OCI-LY1 (cell line): ENCODE measurements around the gene PLCB4.

Experiments
- H2AFZ ChIP-seq: fragments of 200-600 bp; sonication (generic), shearing (Covaris generic); 2 replicates; pipeline ENCODE4 v1.6.0; 2014; ENCODE audit warnings: antibody characterized with exemption, mild to moderate bottlenecking, low read length
- H3F3A ChIP-seq: fragments of 200-600 bp; sonication (generic), shearing (Covaris generic); 2 replicates; pipeline ENCODE4 v1.6.0; 2014; ENCODE audit warnings: mild to moderate bottlenecking, antibody characterized with exemption, low read length, moderate library complexity; ENCODE audit not compliant: insufficient read depth
- H3K27ac ChIP-seq: fragments of 200-600 bp; sonication (generic); 2 replicates; pipeline ENCODE4 v1.5.1; 2014; ENCODE audit warnings: low read length, mixed run types, mild to moderate bottlenecking, low read depth; ENCODE audit not compliant: poor library complexity, severe bottlenecking
- H3K27me3 ChIP-seq: fragments of 200-600 bp; sonication (generic); 2 replicates; pipeline ENCODE4 v1.6.0; 2014; ENCODE audit warnings: antibody characterized with exemption, mild to moderate bottlenecking, low read length, moderate library complexity; ENCODE audit not compliant: insufficient read depth
- H3K36me3 ChIP-seq: fragments of 200-600 bp; sonication (generic); 2 replicates; pipeline ENCODE4 v1.6.1; 2014; ENCODE audit warnings: mild to moderate bottlenecking, antibody characterized with exemption, low read length, moderate library complexity, mixed read lengths; ENCODE audit not compliant: insufficient read depth
- H3K4me1 ChIP-seq: fragments of 200-600 bp; sonication (generic); 2 replicates; pipeline ENCODE4 v1.5.1; 2014; ENCODE audit warnings: mild to moderate bottlenecking, low read length, moderate library complexity; ENCODE audit not compliant: insufficient read depth, severe bottlenecking
- H3K4me2 ChIP-seq: fragments of 200-600 bp; sonication (generic), shearing (Covaris generic); 2 replicates; pipeline ENCODE4 v1.6.1; 2014; ENCODE audit warnings: low read length
- H3K4me3 ChIP-seq: fragments of 200-600 bp; sonication (generic); 2 replicates; pipeline ENCODE4 v1.5.1; 2014; ENCODE audit warnings: low read length, low read depth, mild to moderate bottlenecking, mixed read lengths; ENCODE audit not compliant: poor library complexity, severe bottlenecking
- H3K79me2 ChIP-seq: fragments of 200-600 bp; shearing (Covaris generic); 2 replicates; pipeline ENCODE4 v1.6.1; 2016; ENCODE audit warnings: mixed run types, low read length, mixed read lengths; ENCODE audit not compliant: insufficient read depth
- H3K9ac ChIP-seq: fragments of 200-600 bp; sonication (generic), shearing (Covaris generic); 2 replicates; pipeline ENCODE4 v1.6.1; 2014; ENCODE audit warnings: mild to moderate bottlenecking, low read length, mixed read lengths
- H3K9me2 ChIP-seq: fragments of 200-600 bp; sonication (generic), shearing (Covaris generic); 2 replicates; pipeline ENCODE4 v1.6.1; 2014; ENCODE audit warnings: low read depth, mild to moderate bottlenecking, low read length, mixed read lengths
- H3K9me3 ChIP-seq: fragments of 200-600 bp; shearing (Covaris generic); 2 replicates; pipeline ENCODE4 v1.6.1; 2014; ENCODE audit warnings: low read length, mixed read lengths
- H4K20me1 ChIP-seq: fragments of 200-600 bp; sonication (generic), shearing (Covaris generic); 2 replicates; pipeline ENCODE4 v1.6.0; 2016; ENCODE audit warnings: mild to moderate bottlenecking, low read length; ENCODE audit not compliant: insufficient read depth
- CTCF ChIP-seq: fragments of 200-600 bp; sonication (generic), shearing (Covaris generic); IDR thresholded peaks from 2 replicates; pipeline ENCODE4 v1.5.1; 2017; ENCODE audit warnings: mild to moderate bottlenecking, antibody characterized with exemption, low read length, moderate library complexity, mixed read lengths
- EZH2 ChIP-seq: fragments of 200-600 bp; sonication (generic), shearing (Covaris generic); IDR thresholded peaks from 2 replicates; pipeline ENCODE4 v1.8.0; 2017; ENCODE audit warnings: borderline replicate concordance, mixed run types, mild to moderate bottlenecking, antibody characterized with exemption, low read length, moderate library complexity, mixed read lengths

The PLCB4 gene

DNA sequence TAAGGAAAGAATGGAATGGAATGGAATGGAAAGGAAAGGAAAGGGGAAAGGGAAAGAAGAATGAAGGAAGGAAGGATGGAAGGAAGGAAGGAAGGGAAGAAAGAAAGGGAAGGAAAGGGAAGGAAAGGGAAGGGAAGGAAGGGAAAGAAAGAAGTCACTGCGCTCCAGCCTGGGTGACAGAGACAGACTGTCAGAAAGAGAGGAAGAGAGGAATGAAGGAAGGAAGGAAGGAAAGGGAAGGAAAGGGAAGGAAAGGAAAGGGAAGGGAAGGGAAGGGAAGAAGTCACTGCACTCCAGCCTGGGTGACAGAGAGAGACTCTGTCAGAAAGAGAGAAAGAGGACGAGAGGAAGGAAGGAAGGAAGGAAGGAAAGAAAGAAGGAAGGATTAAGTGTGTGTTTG lies 224.3 kb downstream of the PLCB4 start:
- Histone ChIP-seq H3K36me3 (no peaks in the 10 kb centered on the region), H3K9me2 (no peaks in the 10 kb centered on the region), H3K9ac (no peak overlapping the region), H3K79me2 (no peaks in the 10 kb centered on the region), H3K4me1 (no peaks in the 10 kb centered on the region), H3K4me2 (no peak overlapping the region), H3K27me3 (no peaks in the 10 kb centered on the region), H3K9me3 (no peaks in the 10 kb centered on the region), H3F3A (no peaks in the 10 kb centered on the region), H3K4me3 (no peak overlapping the region), H3K27ac (no peak overlapping the region), H2AFZ (no peak overlapping the region), H4K20me1 (no peaks in the 10 kb centered on the region)
- TF ChIP-seq CTCF (no peak), EZH2 (no peak)

DNA sequence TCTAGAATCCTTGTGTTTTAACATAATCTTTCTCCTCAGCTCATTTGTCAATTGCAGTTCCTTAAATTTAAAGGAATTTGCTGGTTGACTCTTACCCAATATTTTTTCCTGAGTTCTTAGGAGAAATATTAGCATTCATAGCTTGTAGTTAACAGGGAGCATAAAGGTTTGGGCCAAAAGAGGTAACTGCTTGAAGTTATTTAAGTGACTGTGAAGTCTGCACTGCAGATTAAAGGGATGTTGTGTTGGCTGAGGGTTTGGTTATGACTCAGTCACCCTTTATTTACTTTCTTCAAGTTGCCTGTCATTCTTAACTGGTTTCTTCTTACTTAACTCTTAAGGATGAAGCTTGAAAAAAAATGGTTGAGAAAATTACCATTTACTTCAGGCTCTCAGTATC lies 225.2 kb downstream of the PLCB4 start:
- Histone ChIP-seq H3K36me3 (no peaks in the 10 kb centered on the region), H2AFZ (no peak overlapping the region), H3K79me2 (no peaks in the 10 kb centered on the region), H3K27me3 (no peaks in the 10 kb centered on the region), H3K9me2 (no peaks in the 10 kb centered on the region), H3K4me1 (no peaks in the 10 kb centered on the region), H3K27ac (no peak overlapping the region), H3K9ac (no peak overlapping the region), H3F3A (no peaks in the 10 kb centered on the region), H4K20me1 (no peaks in the 10 kb centered on the region), H3K9me3 (no peaks in the 10 kb centered on the region), H3K4me2 (no peak overlapping the region), H3K4me3 (no peak overlapping the region)
- TF ChIP-seq CTCF (no peak), EZH2 (no peak)

- no peaks in the 10 kb centered on the region for H3K79me2 ChIP-seq
- no peak overlapping the region for H3K4me2 ChIP-seq
- no peak overlapping the region for H2AFZ ChIP-seq
- no peak overlapping the region for H3K27ac ChIP-seq
- no peaks in the 10 kb centered on the region for H3F3A ChIP-seq
- no peak for TF ChIP-seq EZH2
- no peaks in the 10 kb centered on the region for H3K4me1 ChIP-seq
- no peaks in the 10 kb centered on the region for H3K27me3 ChIP-seq
- no peaks in the 10 kb centered on the region for H3K36me3 ChIP-seq
- H4K20me1 ChIP-seq = no peaks in the 10 kb centered on the region
- H3K9ac ChIP-seq = no peak overlapping the region
- no peaks in the 10 kb centered on the region for H3K9me2 ChIP-seq
- no peak overlapping the region for H3K4me3 ChIP-seq
- no peaks in the 10 kb centered on the region for H3K9me3 ChIP-seq
Measured at GRCh38 chr20:9298906-9299305, 230.0 kb downstream of the PLCB4 start.

- Histone ChIP-seq H3K27ac (no peak overlapping the region), H3K4me2 (no peak overlapping the region), H2AFZ (no peak overlapping the region), H3F3A (no peaks in the 10 kb centered on the region), H3K9me3 (no peaks in the 10 kb centered on the region), H4K20me1 (no peaks in the 10 kb centered on the region), H3K9ac (no peak overlapping the region), H3K79me2 (no peaks in the 10 kb centered on the region), H3K27me3 (no peaks in the 10 kb centered on the region), H3K4me1 (no peaks in the 10 kb centered on the region), H3K36me3 (no peaks in the 10 kb centered on the region), H3K4me3 (no peak overlapping the region), H3K9me2 (no peaks in the 10 kb centered on the region)
- no peak for TF ChIP-seq EZH2
- TF ChIP-seq CTCF = no peak
Measured at GRCh38 chr20:9300080-9300479, 231.2 kb downstream of the PLCB4 start.
